Natural killer cell treated with Interleukin-12 subunit alpha and Interleukin-12 subunit beta and Interleukin-15 and Interleukin-18, amount 100 ng/mL, for 72 hours (primary cell): ENCODE data around the gene KLHL25. TPM values are rescaled to one million over a fixed set of nuclear protein-coding genes. Genes with fewer than 3 reads are reported as not detected.

Experiments used
- ATAC-seq, 2 donors: fragments of 150-1000 bp; cut with Tn5 transposase in 1 of 2; sonication (Bioruptor Pico), chemical (Tn5 transposase) in 1 of 2; 2 replicates each; pipeline ENCODE4 v1.10.0; 2021
- DNase-seq: peaks from one replicate; pipeline ENCODE4 v3.0.0; 2022; ENCODE audit warnings: low spot score
- H3K27ac Mint-ChIP-seq, 2 donors: 1 replicate in 1 of 2; 2 replicates in 1 of 2; pipeline ENCODE4 v1.8.0; 2022; ENCODE audit warnings: mixed read lengths in 2 of 2, mild to moderate bottlenecking in 1 of 2, moderate library complexity in 1 of 2
- H3K27me3 Mint-ChIP-seq, 2 donors: 1 replicate in 1 of 2; 2 replicates in 1 of 2; pipeline ENCODE4 v1.8.0; 2022; ENCODE audit warnings: mixed read lengths in 2 of 2
- H3K36me3 Mint-ChIP-seq: one replicate; pipeline ENCODE4 v1.8.0; 2022; ENCODE audit warnings: mixed read lengths
- H3K4me1 Mint-ChIP-seq, 2 donors: 1 replicate in 1 of 2; 2 replicates in 1 of 2; pipeline ENCODE4 v1.8.0; 2022; ENCODE audit warnings: low read depth in 2 of 2, mixed read lengths in 2 of 2, mild to moderate bottlenecking in 1 of 2
- H3K4me3 Mint-ChIP-seq: one replicate; pipeline ENCODE4 v1.8.0; 2022; ENCODE audit warnings: mixed read lengths
- H3K9me3 Mint-ChIP-seq: 2 replicates; pipeline ENCODE4 v1.8.0; 2022; ENCODE audit warnings: mixed read lengths
- total RNA-seq, 2 donors: library from RNA; stranded (reverse); gene quantifications; one replicate each; pipeline ENCODE4 v1.2.3, GENCODE V29; 2022

Gene KLHL25
- total RNA-seq, 2 donors from 2014 or later: 4.7 to 8.5 TPM

DNA sequence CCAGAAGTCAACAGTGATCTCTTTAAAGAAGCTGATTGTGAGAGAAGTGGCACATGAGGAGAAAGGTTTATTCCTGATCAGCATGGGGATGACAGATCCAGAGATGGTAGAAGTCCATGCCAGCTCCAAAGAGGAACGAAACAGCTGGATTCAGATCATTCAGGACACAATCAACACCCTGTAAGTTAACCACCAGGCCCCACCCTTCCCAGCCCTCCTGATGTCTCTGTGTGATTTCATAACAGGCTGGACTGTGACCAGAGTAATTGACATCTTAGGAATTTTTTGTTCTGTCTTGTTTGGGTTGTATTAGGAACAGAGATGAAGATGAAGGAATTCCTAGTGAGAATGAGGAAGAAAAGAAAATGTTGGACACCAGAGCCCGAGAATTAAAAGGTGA is 67.7 kb downstream of the KLHL25 start:
- H3K4me1 Mint-ChIP-seq: peaks cover 37 to 39% of the 10 kb centered on the region in 2 donors
- peaks cover 35% of the 10 kb centered on the region for H3K36me3 Mint-ChIP-seq
- no peak for ATAC-seq
- no peak overlapping the region for H3K4me3 Mint-ChIP-seq
- DNase-seq: no peak
- no peaks in the 10 kb centered on the region for H3K27me3 Mint-ChIP-seq
- peak overlapping the region; percentile 67 to 98 for H3K27ac Mint-ChIP-seq
- H3K9me3 Mint-ChIP-seq: no peaks in the 10 kb centered on the region

DNA sequence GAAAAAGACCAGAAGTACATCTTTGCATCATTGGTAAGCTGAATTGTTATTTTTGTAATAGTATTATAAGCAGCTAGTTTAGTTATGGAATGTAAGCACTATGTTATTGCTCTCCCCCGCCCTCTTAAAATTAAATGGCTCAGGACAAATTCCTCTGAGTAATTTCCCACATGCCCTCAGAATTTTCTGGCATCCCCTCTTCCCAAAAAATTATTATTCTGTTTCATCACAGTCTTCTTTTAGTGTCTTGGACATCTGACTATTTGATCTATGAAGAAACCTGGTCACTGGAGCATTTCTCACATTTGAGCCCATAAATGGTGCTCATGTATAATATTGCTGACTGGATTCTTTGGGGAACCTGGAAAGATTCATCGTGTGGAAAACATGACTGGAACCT is 68.3 kb downstream of the KLHL25 start:
- Mint-ChIP-seq H3K27me3 (no peaks in the 10 kb centered on the region), H3K36me3 (peaks cover 38% of the 10 kb centered on the region), H3K9me3 (no peaks in the 10 kb centered on the region), H3K4me3 (no peak overlapping the region), H3K4me1 (peaks cover 37 to 39% of the 10 kb centered on the region in 2 donors), H3K27ac (peak overlapping the region; percentile 67 to 98)
- no peak for DNase-seq
- ATAC-seq: no peak

GRCh38 chr15:85725564-85725963 is 69.2 kb downstream of the KLHL25 start:
- H3K4me1 Mint-ChIP-seq: peaks cover 44% of the 10 kb centered on the region in 2 donors

DNA sequence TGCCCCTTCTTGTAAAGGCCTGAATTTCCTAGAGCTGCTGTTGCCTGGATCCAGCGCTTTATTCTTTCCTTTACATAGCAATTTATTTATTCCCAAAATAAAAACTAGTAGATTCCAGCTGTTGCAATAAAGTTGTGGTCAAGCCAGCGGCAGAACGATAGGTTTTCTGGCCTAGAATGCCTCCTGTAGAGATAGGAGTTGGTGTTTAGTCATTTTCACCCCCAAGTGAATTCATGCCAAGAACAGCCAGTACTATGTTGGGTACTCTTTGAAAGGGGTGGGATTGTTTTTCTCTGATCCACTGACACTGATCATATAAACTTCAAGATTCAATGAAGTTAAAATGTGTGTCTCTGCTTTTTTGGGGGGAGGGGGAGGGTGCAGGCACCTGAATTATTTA is 69.7 kb downstream of the KLHL25 start:
- Mint-ChIP-seq H3K36me3 (peaks cover 41% of the 10 kb centered on the region), H3K27ac (peak overlapping the region; percentile 96 to 98), H3K27me3 (no peaks in the 10 kb centered on the region), H3K9me3 (no peaks in the 10 kb centered on the region), H3K4me1 (peaks cover 40 to 42% of the 10 kb centered on the region in 2 donors), H3K4me3 (no peak overlapping the region)
- DNase-seq: no peak
- ATAC-seq: no peak

More at GRCh38 chr15:85725564-85725963, 69.2 kb downstream of the KLHL25 start:
- Mint-ChIP-seq H3K9me3 (no peaks in the 10 kb centered on the region), H3K36me3 (peaks cover 41% of the 10 kb centered on the region), H3K27me3 (no peaks in the 10 kb centered on the region), H3K27ac (peak overlapping the region; percentile 67 to 98), H3K4me3 (no peak overlapping the region)
- ATAC-seq: no peak
- DNase-seq: no peak

DNA sequence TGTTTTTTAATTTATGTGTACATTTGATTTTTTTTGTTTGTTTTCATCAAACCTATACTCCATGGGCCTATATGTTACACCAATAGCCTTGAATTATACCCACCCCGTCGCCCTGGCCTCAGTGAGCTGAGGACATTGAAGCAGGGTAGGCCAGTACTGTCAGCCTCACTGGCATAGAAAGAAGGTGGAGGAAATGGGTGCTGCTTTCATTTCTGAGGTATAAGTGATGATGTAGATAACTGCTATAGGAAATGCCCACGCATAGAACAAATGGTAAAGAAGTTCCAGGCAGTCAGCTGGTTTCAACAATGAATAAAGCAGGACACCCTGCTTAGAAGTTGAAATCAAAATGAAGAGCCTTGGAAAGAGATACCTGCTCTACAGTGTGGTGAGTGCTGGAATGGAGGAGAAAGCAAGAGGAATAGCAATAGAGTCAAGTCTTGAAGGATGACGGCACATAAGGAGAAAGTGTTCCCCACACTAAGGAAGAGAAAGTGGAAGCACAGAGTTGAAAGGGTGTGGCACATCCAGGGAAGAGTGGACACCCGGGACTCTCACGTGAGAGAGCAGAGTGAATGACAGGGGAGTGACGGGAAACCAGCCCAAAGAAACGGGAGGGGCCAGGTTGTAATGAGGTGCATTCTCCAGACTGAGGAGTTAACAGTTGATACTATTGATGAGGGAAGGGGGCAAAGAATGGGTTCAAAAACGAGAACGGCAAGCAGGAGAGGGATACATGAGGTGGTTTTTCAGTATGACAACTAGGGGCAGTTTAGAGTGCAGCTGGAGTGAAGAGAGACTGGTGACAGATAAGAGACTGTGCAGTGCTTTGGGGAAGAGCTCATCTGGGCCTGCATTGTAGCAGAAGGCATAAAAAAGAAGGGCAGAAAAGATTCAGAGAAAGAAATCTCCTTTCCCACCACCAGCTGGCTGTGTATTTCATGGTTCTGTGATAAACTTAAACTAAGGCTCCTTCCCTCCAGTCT is 70.5 kb downstream of the KLHL25 start:
- Mint-ChIP-seq H3K4me3 (peak overlapping the region; percentile 84), H3K27me3 (no peaks in the 10 kb centered on the region), H3K36me3 (peaks cover 42% of the 10 kb centered on the region), H3K9me3 (no peaks in the 10 kb centered on the region), H3K27ac (peak overlapping the region; percentile 96 to 98), H3K4me1 (peaks cover 34 to 35% of the 10 kb centered on the region in 2 donors)
- ATAC-seq (peak; percentile 71 to 87), DNase-seq (no peak)

DNA sequence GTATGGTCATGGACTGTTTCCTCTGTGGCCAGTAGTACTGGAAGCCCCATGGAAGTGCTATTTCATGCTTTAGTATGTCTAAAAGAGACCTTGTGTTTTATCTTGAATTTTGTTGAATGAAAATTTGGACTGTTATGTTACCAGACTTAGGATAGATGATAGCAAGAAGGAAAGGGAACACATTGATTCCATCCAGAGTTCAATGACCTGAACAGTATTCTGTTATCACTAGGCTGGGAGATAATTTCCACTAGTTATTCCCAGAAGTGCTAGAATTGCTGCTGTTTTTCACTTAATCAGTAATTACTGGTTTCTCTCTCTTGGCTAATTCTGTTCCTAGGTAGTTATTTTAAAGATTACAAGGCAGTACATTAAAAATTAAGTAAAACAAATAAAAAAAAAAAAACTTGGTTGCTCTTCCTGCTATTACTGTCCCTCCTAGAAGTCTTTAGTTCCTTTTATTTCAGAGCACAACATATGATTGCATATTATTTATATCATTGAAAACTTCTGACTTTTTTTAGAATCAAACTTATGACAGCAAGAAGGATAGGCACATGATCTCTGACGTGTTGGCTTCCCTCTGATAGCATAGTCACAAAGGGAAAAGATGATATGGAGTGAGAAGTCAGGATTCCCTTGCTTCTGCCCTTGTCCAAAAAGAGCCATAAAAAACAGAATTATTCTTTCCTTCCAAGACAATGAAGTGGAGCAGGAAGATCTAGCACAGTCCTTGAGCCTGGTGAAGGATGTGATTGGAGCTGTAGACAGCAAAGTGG is 72.2 kb downstream of the KLHL25 start:
- H3K36me3 Mint-ChIP-seq: peaks cover 52% of the 10 kb centered on the region
- H3K4me3 Mint-ChIP-seq: no peak overlapping the region
- peak overlapping the region; percentile 96 to 98 for H3K27ac Mint-ChIP-seq
- no peaks in the 10 kb centered on the region for H3K27me3 Mint-ChIP-seq
- peaks cover 37% of the 10 kb centered on the region in 2 donors for H3K4me1 Mint-ChIP-seq
- ATAC-seq (no peak), DNase-seq (no peak)
- H3K9me3 Mint-ChIP-seq: no peaks in the 10 kb centered on the region

DNA sequence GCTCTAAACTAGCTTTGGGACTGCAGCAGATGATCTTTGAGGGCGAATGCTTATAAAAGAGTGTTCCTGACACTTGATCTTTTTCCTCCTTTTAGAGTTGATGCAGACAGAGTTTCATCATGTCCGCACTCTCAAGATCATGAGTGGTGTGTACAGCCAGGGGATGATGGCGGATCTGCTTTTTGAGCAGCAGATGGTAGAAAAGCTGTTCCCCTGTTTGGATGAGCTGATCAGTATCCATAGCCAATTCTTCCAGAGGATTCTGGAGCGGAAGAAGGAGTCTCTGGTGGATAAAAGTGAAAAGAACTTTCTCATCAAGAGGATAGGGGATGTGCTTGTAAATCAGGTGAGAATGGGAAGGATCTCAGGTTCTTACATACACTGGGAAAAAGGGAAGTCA is 75.7 kb downstream of the KLHL25 start:
- no peak overlapping the region for H3K4me3 Mint-ChIP-seq
- peaks cover 51% of the 10 kb centered on the region for H3K36me3 Mint-ChIP-seq
- peaks cover 38 to 42% of the 10 kb centered on the region in 2 donors for H3K4me1 Mint-ChIP-seq
- peak overlapping the region; percentile 63 to 90 for H3K27ac Mint-ChIP-seq
- no peaks in the 10 kb centered on the region for H3K9me3 Mint-ChIP-seq
- H3K27me3 Mint-ChIP-seq: no peaks in the 10 kb centered on the region
- DNase-seq (no peak), ATAC-seq (no peak)

DNA sequence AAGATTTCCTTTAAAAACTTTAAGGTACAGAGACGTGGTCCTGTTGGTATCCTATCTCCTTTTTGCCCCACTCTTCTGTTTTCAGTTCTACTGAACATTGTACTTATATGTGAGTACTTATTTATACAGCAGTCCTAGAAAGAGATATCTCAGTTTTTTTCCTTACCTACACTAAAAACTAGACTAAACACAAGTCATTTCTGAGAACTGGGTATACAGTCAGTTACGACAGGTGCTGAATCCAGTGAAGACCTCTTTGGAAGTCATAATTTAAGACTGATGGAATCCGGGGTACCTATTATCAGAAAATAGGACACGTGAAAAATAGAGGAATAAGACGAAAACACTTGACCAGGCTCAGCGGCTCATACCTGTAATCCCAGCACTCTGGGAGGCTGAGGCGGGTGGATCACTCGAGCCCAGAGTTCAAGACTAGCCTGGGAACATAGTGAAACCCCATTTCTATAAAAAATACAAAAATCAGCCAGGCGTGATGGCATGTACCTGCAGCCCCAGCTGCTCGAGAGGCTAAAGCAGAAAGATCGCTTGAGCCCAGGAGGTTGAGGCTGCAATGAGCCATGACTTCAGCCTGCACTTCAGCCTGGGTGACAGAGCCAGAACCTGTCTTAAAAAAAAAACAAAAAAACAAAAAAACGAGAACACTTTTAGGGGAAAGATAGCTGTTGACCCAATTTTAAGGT is 76.3 kb downstream of the KLHL25 start:
- Mint-ChIP-seq H3K27ac (peak overlapping the region; percentile 63 to 90), H3K4me3 (no peak overlapping the region), H3K36me3 (peaks cover 55% of the 10 kb centered on the region), H3K27me3 (no peaks in the 10 kb centered on the region), H3K4me1 (peaks cover 42 to 44% of the 10 kb centered on the region in 2 donors), H3K9me3 (no peaks in the 10 kb centered on the region)
- DNase-seq (no peak), ATAC-seq (no peak)

- H3K27me3 Mint-ChIP-seq: no peaks in the 10 kb centered on the region
- peaks cover 46% of the 10 kb centered on the region in 2 donors for H3K4me1 Mint-ChIP-seq
- DNase-seq (no peak), ATAC-seq (no peak)
- peaks cover 56% of the 10 kb centered on the region for H3K36me3 Mint-ChIP-seq
- H3K9me3 Mint-ChIP-seq: no peaks in the 10 kb centered on the region
- H3K27ac Mint-ChIP-seq: peak overlapping the region; percentile 63 to 90
- H3K4me3 Mint-ChIP-seq: no peak overlapping the region
Observed at GRCh38 chr15:85717212-85717611, 77.5 kb downstream of the KLHL25 start.

DNA sequence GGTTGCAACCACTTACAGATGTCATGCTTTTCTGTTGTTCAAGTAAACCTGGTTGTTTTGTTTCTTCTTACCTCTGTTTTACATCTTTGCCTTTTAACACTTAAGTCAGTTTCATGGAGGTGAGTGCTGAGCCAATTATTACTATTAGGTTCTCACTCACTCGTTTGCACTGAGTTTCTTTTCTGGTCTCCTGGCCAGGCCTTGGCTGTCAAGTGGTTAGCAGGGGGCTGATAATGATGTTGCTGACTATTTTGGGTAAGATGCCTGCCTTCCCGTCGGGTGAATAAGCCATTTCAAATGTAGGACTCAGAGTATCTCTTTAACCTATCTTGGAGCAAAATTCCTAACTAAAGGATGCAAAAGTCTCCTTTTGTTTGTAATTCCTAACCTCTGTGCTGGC is 78.5 kb downstream of the KLHL25 start:
- peak overlapping the region; percentile 63 to 90 for H3K27ac Mint-ChIP-seq

DNA sequence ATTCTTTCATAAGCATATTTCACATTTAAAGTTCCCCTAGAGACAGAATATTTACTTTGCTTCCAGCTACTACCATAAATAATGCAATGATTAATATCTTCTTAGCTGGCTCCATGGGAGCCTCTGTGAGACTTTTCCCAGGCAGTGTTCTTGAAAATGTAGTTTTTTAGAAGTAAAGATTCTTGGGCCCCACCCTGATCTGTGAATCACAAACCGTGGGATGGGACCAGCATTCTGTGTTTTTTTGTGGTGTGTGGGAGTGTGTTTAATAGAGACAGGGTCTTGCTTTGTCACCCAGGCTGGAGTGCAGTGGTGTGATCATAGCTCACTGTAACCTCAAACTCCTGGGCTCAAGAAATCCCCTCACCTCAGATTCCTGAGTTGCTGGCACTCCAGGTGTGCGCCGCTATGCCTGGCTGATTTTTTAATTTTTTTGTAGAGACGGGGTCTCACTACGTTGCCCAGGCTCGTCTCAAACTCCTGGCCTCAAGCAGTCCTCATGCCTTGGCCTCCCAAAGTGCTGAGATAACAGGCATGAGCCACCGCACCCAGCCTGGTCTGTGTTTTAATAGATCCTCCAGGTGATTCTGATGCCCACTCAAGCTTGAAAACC is 83.0 kb downstream of the KLHL25 start:
- Mint-ChIP-seq H3K4me3 (no peak overlapping the region), H3K4me1 (peaks cover 69 to 73% of the 10 kb centered on the region in 2 donors), H3K9me3 (no peaks in the 10 kb centered on the region), H3K36me3 (peaks cover 30% of the 10 kb centered on the region), H3K27me3 (no peaks in the 10 kb centered on the region), H3K27ac (peak overlapping the region; percentile 98)
- ATAC-seq: no peak
- DNase-seq: no peak

More for the DNA sequence above, 78.5 kb downstream of the KLHL25 start:
- no peaks in the 10 kb centered on the region for H3K9me3 Mint-ChIP-seq
- H3K36me3 Mint-ChIP-seq: peaks cover 52% of the 10 kb centered on the region
- no peaks in the 10 kb centered on the region for H3K27me3 Mint-ChIP-seq
- DNase-seq (no peak), ATAC-seq (no peak)
- no peak overlapping the region for H3K4me3 Mint-ChIP-seq
- peaks cover 53 to 54% of the 10 kb centered on the region in 2 donors for H3K4me1 Mint-ChIP-seq

DNA sequence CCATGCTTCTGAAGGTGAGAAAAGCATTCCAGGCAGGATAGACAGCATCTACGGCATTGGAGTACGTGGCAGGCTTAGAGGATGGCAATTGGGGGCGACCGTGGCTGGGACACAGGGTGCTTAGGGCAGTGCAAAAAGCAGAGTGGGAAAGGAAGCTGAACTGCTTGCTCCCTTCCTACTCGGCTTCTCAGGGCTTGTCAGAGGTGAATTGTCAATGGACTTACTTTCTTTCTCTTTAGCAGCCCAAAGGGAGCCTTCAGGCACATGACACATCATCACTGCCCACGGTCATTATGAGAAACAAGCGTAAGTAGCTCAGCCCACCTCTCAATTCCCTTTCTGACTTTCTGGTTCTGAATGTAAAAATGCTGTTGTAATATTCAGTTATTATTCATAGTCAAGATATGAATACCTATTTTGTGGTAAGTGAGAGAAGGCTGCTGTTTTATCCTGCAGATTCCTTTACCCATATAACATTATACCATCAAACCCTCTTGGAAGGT is 84.3 kb downstream of the KLHL25 start:
- Mint-ChIP-seq H3K4me3 (peak overlapping the region; percentile 80), H3K9me3 (no peaks in the 10 kb centered on the region), H3K4me1 (peaks cover 75 to 78% of the 10 kb centered on the region in 2 donors), H3K27ac (peak overlapping the region; percentile 98), H3K27me3 (no peaks in the 10 kb centered on the region), H3K36me3 (peaks cover 29% of the 10 kb centered on the region)
- DNase-seq: no peak
- ATAC-seq: peak; percentile 80 to 88
